SU-DHL-6 (cell line): ENCODE measurements around the gene LTBP1.

Experiments used
- CTCF ChIP-seq: fragments of 200-600 bp; sonication (generic); IDR thresholded peaks from one replicate; pipeline ENCODE4 v1.5.1; 2017; ENCODE audit warnings: antibody characterized with exemption, mild to moderate bottlenecking, low read length, moderate library complexity; ENCODE audit not compliant: insufficient read depth, poor library complexity, severe bottlenecking
- EZH2phosphoT487 ChIP-seq: fragments of 200-600 bp; sonication (generic), shearing (Covaris generic); conservative IDR thresholded peaks from 2 replicates; pipeline ENCODE4 v1.6.1; 2018; ENCODE audit warnings: mild to moderate bottlenecking, antibody characterized with exemption, low read length, moderate library complexity, mixed read lengths

- TF ChIP-seq CTCF (no peak), EZH2phosphoT487 (no peak)
Observed at GRCh38 chr2:33136056-33136455, 189.3 kb downstream of the LTBP1 start.
